ENCODE measurements around the gene SPATA9. TPM values are rescaled to one million over a fixed set of nuclear protein-coding genes. Genes with fewer than 3 reads are reported as not detected.

SPATA9 gene
- total RNA-seq, 1 donor from 2014 or later, result 1.4 TPM

DNA sequence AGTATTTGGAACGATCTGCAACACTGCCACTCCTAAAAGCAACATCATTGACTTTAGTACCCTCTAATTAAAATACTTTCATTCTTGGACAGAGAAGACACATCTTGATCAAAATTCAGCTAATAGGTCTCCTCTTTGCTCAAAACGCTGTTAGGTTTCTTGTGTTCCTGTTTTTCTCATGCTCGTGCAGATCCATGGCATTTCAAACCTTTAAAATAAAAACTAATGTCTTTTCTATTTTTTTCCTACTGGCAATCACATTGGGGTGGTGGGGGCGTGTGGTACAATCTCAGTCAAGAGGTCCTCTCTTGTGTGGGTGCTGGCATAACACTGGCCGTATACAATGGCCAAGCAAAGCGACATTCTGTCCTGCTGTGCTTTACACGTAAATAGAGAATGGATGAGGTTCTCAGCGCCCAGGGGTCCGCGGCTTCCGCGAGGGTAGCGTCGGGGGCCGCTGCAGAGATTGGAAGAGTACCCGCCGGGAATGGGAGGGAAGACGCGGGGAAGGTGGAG lies 63.2 kb downstream of the SPATA9 start:
- no peak for DNase-seq (ENCODE audit: low spot score)

DNA sequence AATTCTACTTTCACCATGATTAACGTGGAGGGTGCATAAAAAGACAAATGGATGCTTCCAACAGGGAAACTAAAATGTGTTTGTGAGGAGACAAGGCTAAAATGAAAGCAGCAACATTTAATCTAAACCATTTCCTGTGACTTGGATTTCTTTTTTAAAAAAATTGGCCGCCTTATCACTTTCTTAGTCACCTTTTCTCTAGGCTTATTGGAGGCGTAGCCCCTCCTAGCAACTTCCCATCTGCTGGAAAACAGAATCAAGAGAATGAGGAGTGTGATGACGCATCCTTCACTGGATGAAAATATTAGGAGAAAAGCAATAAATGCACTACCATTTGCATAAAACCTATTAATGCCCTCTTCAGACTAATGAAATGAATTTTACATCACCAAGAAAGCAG lies 63.7 kb downstream of the SPATA9 start:
- no peak for DNase-seq (ENCODE audit: low spot score)

- DNase-seq (ENCODE audit: low spot score), result no peak
Measured at GRCh38 chr5:95617057-95617456, 65.7 kb downstream of the SPATA9 start.

DNA sequence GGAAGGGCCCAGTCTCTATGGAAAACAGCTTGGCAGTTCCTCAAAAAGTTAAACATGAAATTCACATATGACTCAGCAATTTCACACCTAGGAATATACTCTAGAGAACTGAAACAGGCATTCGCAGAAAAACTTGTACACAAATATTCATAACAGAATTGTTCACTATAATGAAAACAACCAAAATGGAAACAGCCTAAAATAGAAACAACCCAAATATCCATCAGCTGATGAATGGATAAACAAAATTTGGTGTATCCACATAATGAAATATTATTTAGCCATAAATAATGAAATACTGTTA lies 67.7 kb downstream of the SPATA9 start:
- no peak for DNase-seq (ENCODE audit: low spot score)

DNA sequence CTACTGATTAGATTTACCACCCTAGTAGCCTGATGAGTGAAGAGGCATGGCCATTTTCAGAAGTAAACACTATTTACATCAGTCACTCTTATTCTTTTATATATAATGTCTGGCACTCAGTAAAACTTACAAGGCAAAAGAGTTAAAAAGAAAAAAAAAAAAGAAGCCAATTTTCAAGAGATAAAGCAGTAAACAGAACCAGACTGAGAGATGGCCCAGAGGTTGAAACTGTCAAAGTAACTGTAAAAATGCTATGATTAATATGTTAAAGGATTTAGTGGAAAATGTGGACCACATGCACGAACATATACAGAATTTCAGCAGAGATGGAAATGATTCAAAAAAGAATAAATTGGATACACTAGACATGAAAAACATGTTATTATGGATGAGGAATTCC lies 69.3 kb downstream of the SPATA9 start:
- no peak for DNase-seq (ENCODE audit: low spot score)

GRCh38 chr5:95611396-95611795 lies 71.4 kb downstream of the SPATA9 start:
- no peak for DNase-seq (ENCODE audit: low spot score)

- DNase-seq (ENCODE audit: low spot score), result no peak
Measured at GRCh38 chr5:95610546-95610945, 72.2 kb downstream of the SPATA9 start.

DNA sequence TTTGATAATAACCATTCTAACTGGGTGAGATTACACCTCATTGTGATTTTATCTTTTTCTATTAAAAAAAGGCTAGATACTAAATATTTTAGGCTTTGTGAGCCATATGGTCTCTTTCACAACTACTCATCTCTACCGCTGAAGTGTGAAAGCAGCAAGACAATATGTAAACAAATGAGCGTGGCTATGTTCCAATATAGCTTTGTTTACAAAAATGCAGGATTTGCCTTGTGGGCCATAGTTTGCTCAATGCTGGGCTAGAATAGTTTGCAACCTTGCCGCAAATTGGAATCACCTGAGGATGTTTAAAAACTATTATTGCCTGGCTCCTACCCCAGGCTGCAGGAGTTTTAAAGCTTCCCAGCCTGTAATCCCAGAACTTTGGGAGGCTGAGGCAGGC lies 73.1 kb downstream of the SPATA9 start:
- DNase-seq (ENCODE audit: low spot score), result no peak

Other genes with a start within 250 kb of the SPATA9 start
- gene SKIC3, start 128.0 kb downstream of the SPATA9 start, total RNA-seq, result 83.6 TPM
- 5.2 TPM for gene ARSK, start 127.9 kb downstream of the SPATA9 start, total RNA-seq
- gene GPR150, start 62.9 kb downstream of the SPATA9 start, total RNA-seq, result 0.18 TPM
- 4.5 TPM for gene RFESD, start 36.2 kb downstream of the SPATA9 start, total RNA-seq
- 102 TPM for gene RHOBTB3, start 48.3 kb upstream of the SPATA9 start, total RNA-seq
- gene GLRX, start 139.7 kb upstream of the SPATA9 start, total RNA-seq, result 21.1 TPM